ENCODE results near the gene OLFM4.

The OLFM4 gene

GRCh38 chr13:53014495-53015443 lies 13.8 kb upstream of the OLFM4 start:
- no peak for DNase-seq

GRCh38 chr13:53015971-53016370 lies 12.6 kb upstream of the OLFM4 start:
- DNase-seq: no peak

- DNase-seq: no peak
Observed at GRCh38 chr13:53017433-53017970, 11.1 kb upstream of the OLFM4 start.

- no peak for DNase-seq
Observed at GRCh38 chr13:53018690-53019647, 9.6 kb upstream of the OLFM4 start.

GRCh38 chr13:53020764-53021335 lies 7.8 kb upstream of the OLFM4 start:
- no peak for DNase-seq

GRCh38 chr13:53023246-53023645 lies 5.4 kb upstream of the OLFM4 start:
- DNase-seq: no peak

- no peak for DNase-seq
Observed at GRCh38 chr13:53028063-53028462, 550 bp upstream of the OLFM4 start.

- no peak for DNase-seq
Observed at GRCh38 chr13:53032849-53033248, 4.2 kb downstream of the OLFM4 start.

- no peak for DNase-seq
Observed at GRCh38 chr13:53038993-53039392, 10.4 kb downstream of the OLFM4 start.

- no peak for DNase-seq
Observed at GRCh38 chr13:53041968-53042516, 13.4 kb downstream of the OLFM4 start.

- DNase-seq: no peak
Observed at GRCh38 chr13:53042877-53043276, 14.3 kb downstream of the OLFM4 start.

GRCh38 chr13:53043398-53043797 lies 14.8 kb downstream of the OLFM4 start:
- no peak for DNase-seq

GRCh38 chr13:53045189-53045588 lies 16.6 kb downstream of the OLFM4 start:
- no peak for DNase-seq

GRCh38 chr13:53048880-53049279 lies 20.3 kb downstream of the OLFM4 start:
- DNase-seq: no peak

GRCh38 chr13:53050151-53050550 lies 21.5 kb downstream of the OLFM4 start:
- DNase-seq: no peak

- DNase-seq: no peak
Observed at GRCh38 chr13:53052675-53053074, 24.1 kb downstream of the OLFM4 start.

GRCh38 chr13:53054569-53054968 lies 26.0 kb downstream of the OLFM4 start:
- DNase-seq: no peak

- no peak for DNase-seq
Observed at GRCh38 chr13:53058065-53058679, 29.6 kb downstream of the OLFM4 start.

- DNase-seq: no peak
Observed at GRCh38 chr13:53060840-53061490, 32.4 kb downstream of the OLFM4 start.

GRCh38 chr13:53064731-53065130 lies 36.1 kb downstream of the OLFM4 start:
- DNase-seq: peak; percentile 65

- no peak for DNase-seq
Observed at GRCh38 chr13:53066411-53066810, 37.8 kb downstream of the OLFM4 start.
